ENCODE data around the gene APOC3. TPM values are rescaled to one million over a fixed set of nuclear protein-coding genes. Genes with fewer than 3 reads are reported as not detected.

The APOC3 gene
- polyA plus RNA-seq, 1 donor = 9.2 TPM

GRCh38 chr11:116871248-116871647 is 41.5 kb downstream of the APOC3 start:
- no peak for DNase-seq

- no peak for DNase-seq
These were observed 43.7 kb downstream of the APOC3 start for GRCh38 chr11:116873381-116873780.

DNA sequence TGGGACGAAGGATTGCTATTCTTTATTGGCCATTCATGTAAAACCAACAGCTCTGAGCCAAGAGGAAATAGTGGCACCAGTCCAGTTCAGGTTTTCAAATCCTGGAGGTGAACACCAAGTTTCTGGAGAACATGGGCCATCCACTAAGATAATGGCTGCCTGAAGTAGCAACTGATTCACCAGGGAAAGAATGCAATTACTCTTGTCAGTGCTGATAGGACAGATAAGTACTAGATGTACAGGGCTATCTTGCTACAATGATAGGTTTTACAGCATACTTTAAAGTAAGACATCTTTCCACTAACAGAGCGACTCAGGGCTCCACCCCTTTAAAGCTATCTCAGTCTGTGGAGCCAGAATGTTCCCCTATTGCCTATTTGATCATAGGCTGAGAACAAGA is 44.5 kb downstream of the APOC3 start:
- no peak for DNase-seq

DNA sequence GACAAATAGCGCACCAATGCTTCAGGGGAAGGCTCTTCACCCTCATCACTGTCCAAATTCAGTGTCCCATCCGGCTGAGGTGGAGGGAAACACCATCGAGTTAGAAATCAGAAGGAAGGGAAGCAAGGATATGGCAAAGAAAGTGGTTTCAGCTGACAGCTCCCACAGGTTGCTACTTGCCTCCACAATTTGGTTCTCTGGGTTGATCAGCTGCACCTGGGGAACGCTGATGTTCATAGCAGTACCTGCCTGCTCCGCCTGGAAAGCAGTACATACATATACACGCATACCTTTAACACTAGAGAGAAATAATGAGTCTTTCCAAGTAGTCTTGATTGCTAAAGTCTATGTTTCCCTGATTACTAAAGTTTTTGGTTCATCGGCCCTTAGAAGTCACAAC is 45.5 kb downstream of the APOC3 start:
- DNase-seq = no peak

- no peak for DNase-seq
These were observed 46.9 kb downstream of the APOC3 start for GRCh38 chr11:116876656-116877055.

- DNase-seq = peak; percentile 79
These were observed 50.3 kb downstream of the APOC3 start for GRCh38 chr11:116879800-116880625.

- peak; percentile 49 for DNase-seq
These were observed 51.4 kb downstream of the APOC3 start for GRCh38 chr11:116881143-116881542.

DNA sequence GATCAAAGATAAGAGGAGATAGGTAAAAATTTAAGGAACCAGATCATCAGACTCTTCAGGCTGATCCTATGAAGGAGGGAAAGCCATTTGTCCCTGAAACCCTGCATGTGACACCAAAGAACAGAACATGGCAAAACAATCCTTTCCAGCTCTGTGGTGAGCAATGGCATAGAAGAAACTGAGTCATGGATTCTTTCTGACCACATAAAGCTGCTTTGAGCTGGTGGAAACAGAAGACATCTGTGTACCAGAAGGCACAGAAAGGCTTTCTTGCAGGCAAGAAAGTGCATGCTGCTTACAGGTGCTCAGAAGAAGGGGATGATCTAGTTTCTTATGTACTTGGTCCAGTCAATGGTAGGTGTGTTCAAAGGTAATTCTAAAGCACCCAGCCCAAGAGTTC is 52.7 kb downstream of the APOC3 start:
- DNase-seq = no peak

Other genes starting within 250 kb of the APOC3 start
- gene BUD13, start 56.9 kb upstream of the APOC3 start, polyA plus RNA-seq (ENCODE audit: insufficient read length) = 41.3 TPM
- gene ZPR1, start 41.9 kb upstream of the APOC3 start, polyA plus RNA-seq (ENCODE audit: insufficient read length) = 59.2 TPM
- gene APOA5, start 38.0 kb upstream of the APOC3 start, polyA plus RNA-seq (ENCODE audit: insufficient read length) = not detected
- not detected for gene APOA4, start 6.6 kb upstream of the APOC3 start, polyA plus RNA-seq (ENCODE audit: insufficient read length)
- gene APOA1, start 7.7 kb downstream of the APOC3 start, polyA plus RNA-seq (ENCODE audit: insufficient read length) = 97.1 TPM